HG02884 (cell line): ENCODE data around the gene URB1.
"Not testable (repeated sequence)": the region's sequence is repeated elsewhere in the genome, so short reads cannot be mapped to it uniquely, and the experiment has no call there.

ENCODE experiments used
- ATAC-seq: cut with Tn5 transposase; IDR thresholded peaks from one replicate; pipeline ENCODE4 v1.9.1; 2021; ENCODE audit warnings: mild to moderate bottlenecking, moderate library complexity; ENCODE audit not compliant: unreplicated experiment

The URB1 gene

GRCh38 chr21:32392880-32393676 is at the start of gene URB1:
Gene URB1, minus strand, starts transcription at chr21:32393012. Its CDS starts 102 bp downstream, at chr21:32392910.
- ATAC-seq, result peak; percentile 98

- ATAC-seq, result no peak
Observed at GRCh38 chr21:32437729-32438128, 44.9 kb upstream of the URB1 start.

GRCh38 chr21:32432982-32433660 is 40.3 kb upstream of the URB1 start:
- ATAC-seq, result not testable (repeated sequence)

GRCh38 chr21:32427958-32428623 is 35.3 kb upstream of the URB1 start:
- no peak for ATAC-seq

- ATAC-seq, result no peak
Observed at GRCh38 chr21:32426592-32427051, 33.8 kb upstream of the URB1 start.

- ATAC-seq, result no peak
Observed at GRCh38 chr21:32426066-32426465, 33.3 kb upstream of the URB1 start.

- no peak for ATAC-seq
Observed at GRCh38 chr21:32425628-32426027, 32.8 kb upstream of the URB1 start.

- ATAC-seq, result no peak
Observed at GRCh38 chr21:32424674-32425073, 31.9 kb upstream of the URB1 start.

- no peak for ATAC-seq
Observed at GRCh38 chr21:32424191-32424535, 31.4 kb upstream of the URB1 start.

- ATAC-seq, result no peak
Observed at GRCh38 chr21:32423320-32424190, 30.7 kb upstream of the URB1 start.

GRCh38 chr21:32422064-32422463 is 29.3 kb upstream of the URB1 start:
- ATAC-seq, result no peak

- no peak for ATAC-seq
Observed at GRCh38 chr21:32418146-32418545, 25.3 kb upstream of the URB1 start.

GRCh38 chr21:32415451-32416398 is 22.9 kb upstream of the URB1 start:
- no peak for ATAC-seq

- ATAC-seq, result no peak
Observed at GRCh38 chr21:32414579-32415358, 22.0 kb upstream of the URB1 start.

GRCh38 chr21:32413697-32414578 is 21.1 kb upstream of the URB1 start:
- ATAC-seq, result no peak

GRCh38 chr21:32413015-32413504 is 20.2 kb upstream of the URB1 start:
- ATAC-seq, result no peak

- no peak for ATAC-seq
Observed at GRCh38 chr21:32412162-32413014, 19.6 kb upstream of the URB1 start, which contains the start of gene EVA1C. Gene EVA1C, plus strand, starts transcription at chr21:32412706. Its CDS starts 148 bp downstream, at chr21:32412854.
